Smooth muscle cell of the brain vasculature (primary cell): ENCODE measurements around the gene OR1I1.
"Not testable (repeated sequence)": the region's sequence is repeated elsewhere in the genome, so short reads cannot be mapped to it uniquely, and the experiment has no call there.

Experiments
- DNase-seq: peaks from one replicate; pipeline ENCODE4 v3.0.0-alpha.2; 2012; ENCODE audit warnings: low read depth, low spot score

OR1I1 gene

DNA sequence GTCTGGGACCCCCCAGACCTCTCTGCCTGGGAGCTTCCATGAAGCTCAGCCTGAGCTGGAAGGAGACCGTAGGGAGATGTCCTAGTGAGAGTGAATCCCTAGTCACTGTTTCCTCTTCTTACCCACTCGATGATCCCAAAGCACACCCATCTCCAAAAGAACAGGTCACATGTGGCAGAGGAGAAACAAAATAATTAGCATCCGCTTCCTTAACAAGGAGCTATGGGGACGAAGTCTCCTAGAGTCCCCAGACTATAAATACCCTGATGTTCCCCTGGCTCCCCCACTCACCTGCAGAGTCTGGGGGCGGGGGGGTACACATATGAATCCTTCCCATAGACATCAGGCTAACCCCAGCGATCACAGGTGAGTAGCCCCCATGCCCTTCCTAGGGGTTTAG, at the start of gene OR1I1:
Gene OR1I1 (plus strand): TSS at position 301 of the 400 bp plus-strand sequence. CDS start 4,855 bp downstream, outside the sequence.
- DNase-seq, result no peak

DNA sequence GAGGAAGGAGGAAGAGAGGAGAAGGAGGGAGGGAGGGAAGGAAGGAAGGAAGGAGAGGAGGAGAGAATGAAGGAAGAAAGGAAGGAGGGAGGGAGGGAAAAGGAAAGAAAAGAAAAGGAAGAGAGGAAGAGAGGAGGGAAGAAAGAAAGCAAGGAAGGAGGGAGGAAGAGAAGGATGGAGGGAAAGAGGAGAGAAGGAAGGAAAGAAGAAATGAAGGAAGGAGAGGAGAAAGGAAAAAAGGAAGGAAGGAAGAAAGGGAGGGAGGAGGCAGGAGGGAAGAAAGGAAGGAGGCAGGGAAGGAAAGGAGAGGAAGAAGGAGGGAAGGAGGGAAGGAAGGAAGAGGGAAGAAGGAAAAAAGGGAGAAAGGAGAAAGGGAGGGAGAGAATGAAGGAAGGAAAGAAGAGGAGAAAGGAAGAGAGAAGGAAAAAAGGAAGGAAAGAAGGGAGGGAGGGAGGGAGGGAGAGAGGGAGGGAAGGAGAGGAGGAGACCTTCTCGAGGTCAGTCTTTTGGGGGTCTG, 46.2 kb upstream of the OR1I1 start:
- DNase-seq, result no peak

DNA sequence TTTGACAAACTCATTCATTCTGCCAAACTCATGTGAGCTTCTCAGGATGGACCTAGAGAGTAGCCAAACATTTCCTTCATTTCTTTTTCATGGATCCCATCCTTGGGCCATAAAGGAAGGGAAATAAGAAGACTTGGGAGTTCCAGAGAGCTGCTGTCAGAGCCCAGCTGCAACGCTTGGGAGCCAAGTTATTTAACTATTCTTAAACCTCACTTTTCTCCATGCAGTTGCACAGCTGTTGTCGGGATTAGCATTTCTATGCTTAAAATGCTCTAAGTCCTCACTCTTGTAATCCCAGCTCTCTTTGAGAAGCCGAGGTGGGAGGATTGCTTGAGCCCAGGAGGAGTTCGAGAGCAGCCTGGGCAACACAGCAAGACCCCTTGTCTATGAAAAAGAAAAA, 44.4 kb upstream of the OR1I1 start:
- DNase-seq, result no peak

DNA sequence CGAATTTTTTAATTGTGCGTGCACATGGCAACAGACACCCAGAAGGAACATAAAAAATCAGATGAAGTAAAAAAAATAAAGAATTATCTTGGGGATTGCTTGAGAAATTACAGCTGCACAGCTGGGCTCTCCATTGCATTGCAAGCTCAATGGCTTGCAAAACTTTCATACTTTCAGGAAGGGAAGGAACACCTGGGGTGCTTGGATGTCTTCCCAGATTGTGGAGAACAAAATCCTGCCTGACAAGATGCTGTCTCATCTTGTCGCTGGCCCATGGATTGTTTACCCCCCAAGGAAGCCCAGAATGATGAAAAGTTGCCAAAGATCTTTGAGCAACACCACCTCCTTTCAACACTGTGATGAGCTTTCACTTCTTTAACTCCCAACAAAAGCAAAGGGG, 43.7 kb upstream of the OR1I1 start:
- peak; percentile 75 for DNase-seq

- DNase-seq, result no peak
Observed at GRCh38 chr19:15042003-15042402, 40.0 kb upstream of the OR1I1 start.

DNA sequence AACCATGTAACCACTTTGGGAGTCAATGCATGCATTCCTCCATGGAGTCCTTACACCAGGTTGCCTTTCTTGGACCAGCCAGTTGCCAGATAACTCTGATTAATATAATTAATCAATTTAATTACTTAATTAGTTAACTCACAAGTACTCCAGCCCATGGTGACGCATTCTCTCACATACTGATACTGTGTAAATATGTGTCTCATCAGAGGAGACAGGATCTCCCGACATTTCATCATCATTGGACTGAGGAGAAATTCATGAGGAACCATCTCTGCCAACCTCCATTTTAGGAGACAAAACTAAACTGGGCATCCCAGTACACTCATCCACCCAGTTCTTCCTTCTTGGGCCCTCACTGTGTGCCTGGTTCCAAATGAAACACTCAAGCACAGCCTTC, 39.2 kb upstream of the OR1I1 start:
- no peak for DNase-seq

DNA sequence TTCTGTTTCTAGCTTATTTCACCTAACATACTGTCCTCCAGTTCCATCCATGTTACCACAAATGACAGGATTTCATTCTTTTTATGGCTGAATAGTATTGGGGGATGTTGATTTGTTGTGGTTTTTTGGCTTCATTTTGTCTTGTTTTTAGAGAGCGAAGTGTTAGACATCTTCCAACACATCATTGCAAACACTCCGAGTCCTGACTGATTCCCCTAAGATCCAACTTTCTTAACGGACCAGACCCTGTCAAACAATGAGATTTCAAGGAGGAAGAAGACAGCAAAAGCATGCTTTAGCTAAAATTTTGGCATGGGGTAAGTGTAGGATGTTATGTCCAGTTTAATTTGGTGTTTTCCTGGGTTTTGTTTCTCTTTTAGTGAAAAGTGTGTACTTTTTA, 36.5 kb upstream of the OR1I1 start:
- no peak for DNase-seq

GRCh38 chr19:15047680-15048079, 34.3 kb upstream of the OR1I1 start:
- no peak for DNase-seq

GRCh38 chr19:15048128-15048527, 33.9 kb upstream of the OR1I1 start:
- no peak for DNase-seq

- DNase-seq, result no peak
Observed at GRCh38 chr19:15048885-15049541, 33.0 kb upstream of the OR1I1 start, which contains the start of gene CASP14. CASP14 (plus strand) TSS chr19:15049480; CDS start chr19:15052252, 2,772 bp downstream.

- no peak for DNase-seq
Observed at GRCh38 chr19:15050639-15051038, 31.4 kb upstream of the OR1I1 start.

GRCh38 chr19:15062036-15062435, 20.0 kb upstream of the OR1I1 start:
- DNase-seq, result no peak

GRCh38 chr19:15070386-15070785, 11.6 kb upstream of the OR1I1 start:
- DNase-seq, result not testable (repeated sequence)

- DNase-seq, result no peak
Observed at GRCh38 chr19:15072930-15073647, 8.9 kb upstream of the OR1I1 start.

GRCh38 chr19:15074371-15074770, 7.6 kb upstream of the OR1I1 start:
- no peak for DNase-seq

DNA sequence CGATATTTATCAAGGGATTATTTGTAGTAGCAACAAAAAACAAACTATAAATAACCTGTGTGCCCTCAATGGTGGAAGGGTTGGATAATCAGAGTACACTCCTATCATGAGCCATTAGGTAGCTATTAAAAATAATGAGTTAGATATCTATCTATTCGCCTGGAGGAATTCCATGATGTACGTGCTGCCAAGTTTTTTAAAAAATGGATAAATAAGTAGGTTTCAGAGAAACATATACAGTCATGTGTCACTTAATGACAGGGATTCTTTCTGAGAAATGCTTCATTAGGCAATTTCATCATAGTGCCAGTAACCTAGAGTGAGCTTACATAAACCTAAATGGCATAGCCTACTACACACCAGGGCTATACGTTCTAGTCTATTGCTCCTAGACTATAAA, 6.2 kb upstream of the OR1I1 start:
- no peak for DNase-seq

- not testable (repeated sequence) for DNase-seq
Observed at GRCh38 chr19:15080002-15080401, 2.0 kb upstream of the OR1I1 start.

DNA sequence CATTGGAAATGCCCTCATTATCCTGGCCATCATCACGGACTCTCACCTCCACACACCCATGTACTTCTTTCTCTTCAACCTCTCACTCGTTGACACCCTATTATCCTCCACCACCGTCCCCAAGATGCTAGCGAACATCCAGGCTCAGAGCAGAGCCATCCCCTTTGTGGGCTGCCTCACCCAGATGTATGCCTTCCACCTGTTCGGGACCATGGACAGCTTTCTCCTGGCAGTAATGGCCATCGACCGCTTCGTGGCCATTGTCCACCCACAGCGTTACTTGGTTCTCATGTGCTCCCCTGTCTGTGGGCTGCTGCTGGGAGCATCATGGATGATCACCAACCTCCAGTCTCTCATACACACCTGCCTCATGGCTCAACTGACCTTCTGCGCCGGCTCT, 5.2 kb downstream of the OR1I1 start:
- DNase-seq, result no peak

- DNase-seq, result peak; percentile 52
Observed at GRCh38 chr19:15091918-15092753, 10.1 kb downstream of the OR1I1 start.

GRCh38 chr19:15093001-15093400, 11.0 kb downstream of the OR1I1 start:
- DNase-seq, result no peak

DNA sequence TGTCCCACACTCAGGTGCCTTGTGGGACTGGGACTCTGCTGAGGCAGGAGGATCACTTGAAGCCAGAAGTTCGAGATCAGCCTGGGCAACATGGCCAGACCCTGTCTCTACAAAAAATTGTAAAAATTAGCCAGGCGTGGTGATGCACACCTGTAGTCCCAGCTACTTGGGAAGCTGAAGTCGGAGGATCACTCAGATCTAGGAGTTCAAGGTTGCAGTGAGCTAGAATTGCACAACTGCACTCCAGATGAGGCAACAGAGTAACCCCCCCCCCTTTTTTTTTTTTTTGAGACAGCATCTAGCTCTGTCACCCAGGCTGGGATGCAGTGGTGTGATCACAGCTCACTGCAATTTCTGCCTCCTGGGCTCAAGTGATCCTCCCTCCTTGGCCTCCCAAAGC, 14.2 kb downstream of the OR1I1 start:
- no peak for DNase-seq

- DNase-seq, result not testable (repeated sequence)
Observed at GRCh38 chr19:15097980-15098379, 16.0 kb downstream of the OR1I1 start.
